NK-92 (cell line): ENCODE data around the gene PIP5K1C.
"Not testable (repeated sequence)": the region's sequence is repeated elsewhere in the genome, so short reads cannot be mapped to it uniquely, and the experiment has no call there.

ENCODE experiments used
- DNase-seq: peaks from one replicate; lab custom pipeline; 2025; ENCODE audit not compliant: unreplicated experiment; lab: John Stamatoyannopoulos, UW

Gene PIP5K1C

DNA sequence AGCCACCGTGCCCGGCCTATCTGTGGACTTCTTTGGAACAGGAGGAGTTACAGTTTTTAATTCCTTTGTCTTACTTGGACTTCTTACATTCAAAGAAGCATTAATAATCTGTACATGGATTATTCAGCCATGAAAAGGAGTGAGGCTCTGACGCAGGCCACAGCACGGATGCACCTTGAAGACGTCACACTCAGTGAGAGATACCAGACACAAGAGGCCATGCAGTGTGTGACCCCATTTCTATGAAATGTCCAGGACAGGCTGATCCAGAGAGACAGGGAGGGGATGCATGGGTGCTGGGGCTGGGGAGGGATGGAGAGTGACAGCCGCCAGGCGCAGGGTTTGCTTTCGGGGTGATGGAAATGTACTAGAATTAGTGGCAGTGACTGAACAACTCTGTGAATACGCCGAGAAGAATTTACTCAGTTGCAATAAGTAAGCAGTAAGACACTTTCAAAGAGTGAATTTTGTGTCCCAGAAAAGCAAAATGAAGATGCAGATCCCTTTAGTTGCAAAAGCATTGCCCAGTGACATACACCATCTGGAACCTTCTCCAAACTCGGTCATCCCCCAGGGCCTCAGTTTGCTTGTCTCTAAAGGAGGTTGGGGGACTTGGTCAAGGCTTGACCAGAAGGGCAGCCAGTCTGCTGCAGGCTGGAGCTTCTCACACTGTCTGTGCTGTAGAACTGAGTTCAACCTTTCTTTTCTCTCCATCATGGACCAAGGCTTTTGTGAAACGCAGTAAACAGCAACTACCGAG is 25.3 kb downstream of the PIP5K1C start:
- no peak for DNase-seq

DNA sequence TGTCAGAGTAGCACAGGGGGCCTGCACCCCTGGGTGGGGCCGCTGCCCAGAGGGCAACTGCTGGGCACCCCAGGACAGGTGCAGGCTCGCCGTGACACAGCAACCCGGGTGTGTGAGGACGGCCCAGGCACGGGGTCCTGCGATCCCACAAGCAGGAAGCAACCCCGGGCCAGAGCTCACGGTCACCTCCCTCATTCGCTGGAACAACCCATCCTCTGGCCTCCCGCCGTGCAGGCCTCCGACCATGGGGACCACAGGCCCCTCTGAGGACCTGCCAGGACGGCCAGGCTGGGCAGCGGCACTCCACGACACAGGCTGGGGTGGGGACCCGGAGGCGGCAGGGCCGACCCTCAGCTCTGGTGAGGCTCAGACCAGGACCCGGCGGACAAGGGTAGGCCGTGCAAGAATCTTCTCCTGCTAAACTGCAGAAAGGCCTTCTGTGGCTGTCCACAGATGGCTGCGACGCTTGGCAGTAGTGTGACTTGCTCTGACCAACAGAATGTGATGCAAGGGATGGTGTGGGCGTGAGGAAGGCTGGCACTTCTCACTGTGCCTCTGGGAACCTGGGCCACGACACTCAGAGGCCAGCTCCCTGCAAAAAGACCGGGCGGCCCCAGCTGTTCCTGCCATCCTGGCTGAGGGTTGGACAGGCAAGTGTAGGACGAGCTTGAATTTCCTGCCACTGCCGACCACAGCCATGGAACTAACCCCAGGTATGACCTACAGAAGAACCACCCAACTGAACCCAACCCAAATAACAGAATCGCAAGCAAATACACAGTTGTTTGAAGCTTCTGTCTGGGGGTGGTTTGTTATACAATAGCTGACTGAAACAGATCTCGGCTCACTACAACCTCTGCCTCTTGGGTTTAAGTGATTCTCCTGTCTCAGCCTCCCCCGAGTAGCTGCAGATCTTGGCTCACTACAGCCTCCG is 26.5 kb downstream of the PIP5K1C start:
- DNase-seq = no peak

DNA sequence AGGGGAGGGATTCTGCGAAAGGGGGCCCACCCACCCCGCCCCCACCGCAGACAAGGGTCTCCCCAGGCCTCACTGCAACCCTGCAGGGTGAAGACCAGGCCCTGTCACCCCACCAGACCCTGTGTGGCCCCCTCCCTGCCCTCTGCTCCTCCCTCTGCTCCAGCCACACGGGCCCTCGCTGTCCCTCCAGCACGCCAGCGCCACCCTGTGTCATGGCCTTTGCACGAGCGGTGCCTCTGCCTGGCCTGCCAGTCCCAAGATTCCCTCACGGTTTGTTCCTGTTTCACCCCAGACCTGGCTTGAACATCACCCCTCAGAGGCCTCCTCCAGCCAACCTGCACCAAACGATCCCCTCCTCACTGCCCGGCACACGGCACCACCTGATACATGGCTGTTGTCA is 27.3 kb downstream of the PIP5K1C start:
- no peak for DNase-seq

DNA sequence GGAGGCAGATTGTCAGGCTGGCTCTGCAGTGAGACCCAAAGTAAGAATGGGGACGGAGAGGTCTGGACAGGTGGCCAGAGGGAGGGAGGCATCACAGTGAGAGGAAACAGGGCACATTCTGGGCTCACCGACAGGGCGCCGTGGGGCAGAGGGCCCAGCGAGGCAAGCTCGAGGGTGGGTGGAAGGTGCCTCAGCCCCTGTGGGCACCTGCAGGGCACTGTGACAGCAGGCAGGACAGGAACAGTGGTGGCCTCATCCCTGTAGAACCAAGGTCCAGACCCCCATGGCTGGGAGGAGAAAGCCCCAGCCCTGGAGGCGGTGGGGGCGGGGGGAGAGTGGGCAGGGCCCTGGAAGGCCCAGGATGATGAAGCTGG is 27.7 kb downstream of the PIP5K1C start:
- DNase-seq = no peak

DNA sequence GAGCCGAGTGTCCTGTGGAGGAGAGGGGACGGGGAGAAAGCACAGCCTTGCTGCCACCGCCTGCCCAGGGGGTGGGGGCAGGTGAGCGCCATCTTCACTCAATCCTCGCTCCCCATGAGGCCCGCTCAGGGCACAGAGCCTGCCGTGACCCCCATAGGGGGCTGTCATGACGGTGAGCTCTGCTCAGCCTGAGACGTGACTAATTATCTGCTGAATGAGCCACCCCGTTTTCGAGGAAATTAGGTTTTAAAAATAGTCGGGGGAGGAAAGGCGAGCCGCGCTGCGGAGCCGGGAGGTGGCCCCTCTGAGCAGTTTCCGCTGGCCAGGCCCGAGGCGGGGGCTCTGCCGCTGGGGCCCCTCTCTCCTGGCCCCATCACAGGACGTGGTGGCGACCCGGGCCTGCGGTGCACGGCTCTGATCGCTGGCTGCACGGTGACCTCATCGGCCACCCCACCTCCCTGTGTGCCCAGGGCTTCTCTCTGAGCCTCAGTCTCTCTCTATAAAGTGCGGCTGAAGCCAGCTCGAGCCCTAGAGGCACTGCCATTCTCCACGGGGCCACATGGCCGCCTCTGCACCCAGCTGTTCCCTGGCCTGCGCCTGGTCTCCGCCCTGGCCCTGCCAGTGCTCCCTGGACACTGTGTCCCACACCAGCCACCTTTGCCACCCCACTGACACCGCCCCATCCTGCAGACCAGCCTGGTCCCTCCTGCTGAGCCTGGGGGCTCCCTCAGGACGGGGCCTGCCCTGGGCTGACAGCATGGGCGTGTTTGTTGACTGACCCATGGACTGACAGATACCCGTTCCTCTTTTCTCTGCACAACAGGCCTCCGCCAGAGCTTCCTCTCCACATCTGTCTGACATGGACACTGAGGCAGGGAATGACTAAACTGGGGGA is 28.3 kb downstream of the PIP5K1C start:
- DNase-seq = no peak

DNA sequence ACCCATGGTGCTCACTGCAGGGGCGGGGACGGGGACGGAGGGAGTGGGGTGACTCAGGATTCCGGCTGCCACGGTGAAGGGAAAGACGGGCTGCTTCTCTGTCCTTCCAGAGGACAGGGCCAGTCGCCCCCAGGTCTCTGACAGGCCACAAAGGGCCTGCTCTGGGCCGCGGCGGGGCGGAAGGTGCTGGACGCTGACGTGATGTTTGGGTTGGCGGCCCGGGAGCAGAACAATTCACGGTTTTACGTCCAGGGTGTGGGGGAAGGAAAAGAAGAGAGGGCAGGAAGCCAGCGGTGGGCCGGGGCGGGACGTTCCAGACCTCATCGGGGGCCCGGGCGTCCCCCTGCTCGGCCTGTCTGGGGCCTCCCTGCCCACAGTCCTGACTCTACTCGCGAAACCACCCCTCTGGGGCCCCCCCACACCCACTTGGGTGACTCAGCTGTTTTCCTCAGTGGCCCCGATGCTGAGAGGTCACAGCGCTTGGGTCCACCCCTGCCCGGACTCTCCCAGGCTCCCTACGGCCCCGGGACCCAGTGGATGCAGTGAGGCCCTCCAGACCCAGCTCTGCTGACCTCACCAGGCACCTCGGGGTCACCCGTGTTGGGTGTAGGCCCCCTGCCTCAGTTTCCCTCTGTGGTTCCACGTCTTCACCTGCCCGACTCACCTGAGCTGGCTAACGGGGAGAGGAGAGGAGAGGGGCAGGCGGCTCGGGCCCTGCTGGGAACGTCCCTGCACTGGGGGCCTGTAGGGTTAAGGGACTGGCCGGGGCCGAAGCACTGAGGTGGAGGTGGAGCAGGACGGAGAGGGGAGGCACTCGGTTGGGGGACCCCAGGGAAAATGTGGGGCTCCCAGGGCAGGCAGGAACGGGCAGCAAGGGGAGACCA is 29.2 kb downstream of the PIP5K1C start:
- DNase-seq = no peak

DNA sequence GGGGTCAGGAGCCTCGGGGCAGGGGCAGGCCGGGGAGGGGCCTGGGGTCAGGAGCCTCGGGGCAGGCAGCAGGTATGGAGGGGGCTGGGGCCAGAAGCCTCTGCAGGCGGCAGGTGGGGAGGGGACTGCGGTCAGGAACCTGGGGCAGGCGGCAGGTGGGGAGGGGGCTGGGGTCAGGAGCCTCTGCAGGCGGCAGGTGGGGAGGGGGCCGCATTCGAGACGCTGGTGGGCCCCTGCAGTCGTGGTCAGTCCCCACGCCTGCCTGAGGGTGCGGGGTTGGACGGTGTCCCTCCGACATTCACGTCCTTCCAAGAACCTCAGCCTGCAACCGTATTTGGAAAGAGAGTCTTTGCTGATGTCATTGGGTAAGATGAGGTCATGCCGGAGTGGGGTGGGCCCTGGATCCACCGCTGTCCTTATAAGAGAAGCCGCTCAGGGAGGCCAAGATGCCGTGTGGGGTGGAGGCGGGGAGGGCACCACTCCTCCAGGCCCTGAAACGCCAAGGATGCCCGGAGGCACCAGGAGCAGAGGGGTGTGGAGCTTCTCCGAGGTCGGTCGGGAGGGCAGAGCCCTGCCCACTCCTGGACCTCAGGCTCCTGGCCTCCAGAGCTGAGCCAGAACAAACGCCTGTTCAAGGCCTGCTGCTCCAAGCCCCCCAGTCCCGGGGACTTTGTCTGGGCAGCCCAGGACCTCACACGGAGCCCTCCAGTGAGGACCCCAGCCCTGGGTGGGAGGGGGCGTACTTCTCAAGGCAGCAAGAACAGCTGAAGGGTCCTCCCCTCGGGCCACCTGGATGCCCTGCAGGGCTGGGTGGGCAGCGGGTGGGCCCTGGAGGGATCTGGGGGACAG is 30.1 kb downstream of the PIP5K1C start:
- no peak for DNase-seq

DNA sequence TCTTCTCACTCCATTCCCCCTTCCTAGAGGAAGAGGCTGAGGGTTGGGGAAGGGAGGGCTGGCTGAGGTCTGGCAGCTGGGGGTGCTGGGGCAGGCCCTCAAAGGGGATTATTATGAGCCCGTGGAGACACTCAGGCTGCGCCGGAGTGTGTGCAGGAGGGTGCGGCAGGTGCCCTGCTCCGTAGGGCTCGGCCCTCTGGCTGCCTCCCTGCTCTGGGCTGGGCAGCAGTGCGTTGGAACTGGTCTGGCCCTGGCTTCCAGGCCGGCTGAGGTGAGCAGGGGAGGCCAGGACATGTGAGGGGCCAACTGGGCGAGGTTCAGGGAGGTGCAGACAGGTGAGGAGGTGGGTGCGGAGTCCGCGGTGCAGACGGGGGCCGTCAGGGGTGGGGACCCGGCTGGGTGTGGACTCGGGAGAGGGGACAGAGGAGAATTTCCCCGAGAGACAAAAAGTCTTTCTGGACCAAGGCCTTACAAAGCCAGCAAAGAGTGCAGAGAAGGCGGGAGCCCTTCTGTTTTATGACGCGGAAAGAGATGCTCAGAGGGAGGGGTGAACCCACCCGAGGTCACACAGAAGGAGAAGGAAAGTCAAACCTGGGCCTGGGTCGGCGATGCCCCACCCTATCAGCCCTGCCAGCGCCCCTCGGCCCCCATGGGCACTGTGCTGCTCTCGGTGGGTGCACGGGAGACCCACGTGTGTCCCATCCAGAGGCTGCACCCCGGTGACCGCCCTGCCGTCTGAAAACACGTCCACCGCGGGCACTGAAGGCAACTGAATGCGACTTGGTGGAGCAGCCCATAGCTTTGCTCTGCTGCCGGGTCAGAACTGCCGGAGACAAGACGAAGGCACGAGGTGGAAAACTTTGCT is 31.0 kb downstream of the PIP5K1C start:
- no peak for DNase-seq

DNA sequence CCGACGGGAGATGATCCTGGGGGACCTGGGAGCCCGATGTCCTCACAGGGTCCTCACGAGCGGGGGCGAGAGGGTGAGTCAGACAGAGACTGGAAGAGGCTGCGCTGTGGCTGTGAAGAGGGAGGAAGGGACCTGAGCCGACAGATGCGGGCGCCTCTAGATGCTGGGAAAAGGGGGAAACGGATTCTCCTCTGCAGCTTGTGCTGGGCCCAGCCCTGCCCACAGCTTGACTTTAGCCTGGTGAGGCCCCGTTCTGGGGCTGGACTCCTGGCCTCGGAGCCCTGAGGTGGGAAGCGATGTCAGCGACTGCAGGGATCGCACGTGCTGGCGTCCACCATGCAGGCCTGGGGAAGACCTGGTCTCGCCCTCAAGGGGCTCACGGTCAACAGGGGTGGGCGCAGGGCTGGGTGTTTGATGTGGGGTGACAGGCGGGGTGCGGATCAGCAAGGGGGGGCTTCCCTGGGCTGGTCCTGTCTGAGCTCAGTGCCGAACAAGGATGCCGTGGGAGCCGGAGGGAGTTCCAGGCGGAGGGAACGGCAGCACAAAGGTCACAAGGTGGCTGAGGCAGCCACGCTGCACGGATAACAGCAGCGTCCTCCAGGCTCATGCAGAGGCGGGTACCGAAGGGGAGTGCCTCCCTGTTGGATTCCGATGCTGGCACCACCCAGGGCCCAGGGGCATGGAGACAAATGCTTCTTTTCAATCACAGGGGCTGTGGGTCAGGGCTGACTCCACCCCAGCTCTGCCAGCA is 31.8 kb downstream of the PIP5K1C start:
- DNase-seq = no peak

DNA sequence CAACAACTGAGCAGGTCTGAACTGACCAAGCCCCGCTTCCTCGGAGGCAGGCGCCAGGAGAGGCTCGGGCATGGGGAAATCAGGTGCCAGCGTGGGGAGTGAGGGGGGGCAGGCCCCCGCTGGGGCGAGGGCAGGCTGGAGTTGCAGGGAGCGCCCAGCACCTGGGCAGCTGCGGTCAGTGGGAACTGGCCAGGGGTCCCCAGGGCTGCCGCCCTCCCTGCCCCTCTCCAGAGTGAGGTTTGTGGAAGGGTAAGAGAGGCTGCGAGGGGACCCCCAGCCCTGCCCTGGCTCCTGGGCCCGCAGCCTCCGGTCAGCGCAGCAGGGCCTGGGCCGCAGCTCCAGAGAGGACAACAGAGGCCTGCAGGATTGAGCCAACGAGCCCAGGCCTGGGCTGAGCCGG is 32.5 kb downstream of the PIP5K1C start:
- no peak for DNase-seq

DNA sequence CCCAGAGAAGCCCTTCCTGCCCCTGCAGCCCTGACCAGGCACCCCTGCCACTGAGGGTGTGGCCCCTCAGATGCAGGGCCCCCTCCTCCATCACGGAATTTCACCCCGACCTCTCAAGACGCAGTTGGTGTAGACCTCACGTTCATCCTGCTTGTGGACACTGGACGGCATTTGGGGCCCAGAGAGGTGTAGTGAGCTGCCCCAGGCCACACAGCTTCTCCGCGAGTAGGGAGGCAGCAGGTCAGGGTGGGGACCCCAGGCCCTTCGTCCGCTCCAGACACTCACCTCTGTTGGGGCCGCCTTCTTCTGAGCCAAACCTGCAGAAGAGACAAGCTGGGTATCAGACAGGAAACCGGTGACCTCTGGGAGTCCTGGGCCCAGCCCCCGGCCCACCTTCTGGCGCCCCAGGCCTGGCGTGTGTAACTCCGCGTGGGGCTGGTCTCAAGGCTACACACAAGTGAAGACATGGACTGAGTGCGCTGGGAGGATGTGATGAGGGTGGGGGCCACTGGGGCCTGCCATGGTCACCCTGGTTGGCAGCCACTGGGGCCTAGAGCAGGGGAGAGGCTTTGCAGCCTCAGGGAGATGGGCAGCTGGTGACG is 33.1 kb downstream of the PIP5K1C start:
- no peak for DNase-seq

DNA sequence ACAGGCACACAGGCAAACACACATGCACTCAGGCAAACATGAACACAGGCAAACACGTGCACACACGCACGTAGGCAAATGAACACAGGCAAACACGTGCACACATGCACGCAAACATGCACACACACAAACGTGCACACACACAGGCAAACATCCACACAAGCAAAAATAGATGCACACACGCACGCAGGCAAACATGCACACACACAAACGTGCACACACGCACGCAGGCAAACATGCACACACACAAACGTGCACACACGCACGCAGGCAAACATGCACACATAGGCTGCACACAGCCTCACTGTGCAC is 33.8 kb downstream of the PIP5K1C start:
- not testable (repeated sequence) for DNase-seq

DNA sequence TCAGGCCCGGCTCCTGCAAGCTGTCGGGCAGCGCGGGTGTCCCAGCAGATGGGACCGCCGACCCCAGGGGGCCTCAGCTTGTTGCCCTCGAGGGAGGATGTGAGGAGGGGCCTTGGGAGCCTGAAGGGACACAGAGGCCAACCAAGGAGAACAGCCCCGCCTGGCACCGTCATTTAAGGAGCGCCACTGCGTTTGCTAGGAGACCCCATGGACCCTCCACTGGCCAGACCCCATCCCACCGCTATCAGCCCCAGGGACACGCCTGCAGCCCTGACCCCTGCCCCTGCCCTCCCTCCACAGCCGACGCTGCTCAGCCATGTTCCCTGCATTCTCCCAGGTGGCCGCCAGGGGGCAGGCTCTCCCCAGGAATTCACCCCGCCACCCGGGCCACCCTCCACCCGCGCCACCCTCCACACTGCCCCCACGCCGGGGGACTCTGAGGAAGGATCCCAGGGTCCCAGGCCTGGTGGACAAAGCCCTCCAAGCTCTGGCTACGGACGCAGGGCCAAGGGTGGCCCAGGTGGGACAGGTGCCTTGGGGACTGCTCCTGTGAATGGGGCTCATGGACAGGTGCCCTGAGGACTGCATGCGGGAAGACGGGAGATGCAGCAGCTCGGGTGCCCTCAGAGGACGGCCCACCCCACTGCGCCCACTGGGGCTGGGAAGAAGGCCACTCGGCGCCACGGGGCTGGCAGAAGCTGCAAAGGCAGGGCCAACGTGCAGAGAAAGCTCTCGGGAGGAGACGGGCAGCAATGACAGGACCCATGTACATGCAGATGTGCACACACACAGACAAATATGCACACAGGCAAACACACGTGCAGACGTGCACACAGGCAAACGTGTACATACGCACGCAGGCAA is 34.4 kb downstream of the PIP5K1C start:
- DNase-seq = no peak

DNA sequence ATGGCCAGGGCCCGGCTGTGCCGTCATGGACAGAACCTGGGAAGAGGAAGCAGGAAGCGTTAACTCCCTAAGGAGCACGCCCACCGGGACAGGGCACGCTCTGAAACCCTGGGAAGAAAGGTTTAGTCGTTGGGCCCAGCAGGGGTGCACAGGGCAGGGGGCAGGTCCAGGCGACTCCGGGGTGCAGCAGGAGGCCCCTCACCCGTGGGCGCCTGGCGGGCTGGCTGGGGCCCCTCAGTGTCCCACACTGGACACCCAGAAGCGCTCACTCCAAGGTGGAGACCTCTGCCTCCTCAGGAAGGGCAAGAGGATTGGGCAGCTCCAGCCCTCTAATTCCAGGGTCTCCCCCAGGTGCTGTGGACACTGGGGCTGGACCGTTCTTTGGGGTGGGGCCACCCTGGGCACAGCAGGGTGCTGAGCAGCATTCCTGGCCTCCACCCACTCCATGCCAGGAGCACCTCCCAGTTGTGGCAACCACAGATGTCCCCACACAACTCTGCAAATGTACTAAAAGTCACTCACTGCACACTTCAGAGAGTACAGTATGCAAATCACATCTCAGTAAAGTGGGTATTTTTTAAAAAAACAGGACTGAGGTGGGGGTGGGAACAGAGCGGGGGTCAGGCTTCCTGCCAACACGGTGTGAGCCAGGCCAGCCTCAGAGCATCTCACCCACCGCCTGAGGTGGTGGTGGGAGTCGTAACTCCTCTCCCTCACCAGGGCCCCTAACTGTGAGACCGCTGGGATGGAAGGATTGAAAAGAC is 35.2 kb downstream of the PIP5K1C start:
- no peak for DNase-seq

DNA sequence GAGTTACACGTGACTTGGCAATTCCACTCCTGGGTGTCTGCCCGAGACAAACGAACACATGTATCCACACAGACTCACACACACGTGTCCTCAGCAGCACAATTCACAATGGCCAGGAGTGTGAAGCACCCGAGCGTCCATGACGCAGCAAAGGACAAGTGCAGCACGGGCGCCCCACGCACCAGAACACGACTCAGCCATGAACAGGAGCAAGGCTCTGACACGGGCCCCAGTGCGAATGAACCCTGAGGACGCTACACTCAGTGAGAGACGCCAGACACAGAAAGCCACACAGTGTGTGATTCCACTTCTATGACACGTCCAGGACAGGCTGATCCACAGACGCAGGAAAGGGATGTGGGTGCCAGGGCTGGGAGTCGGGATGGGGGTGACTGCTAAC is 36.4 kb downstream of the PIP5K1C start:
- DNase-seq = no peak
